Left ventricle myocardium superior (tissue), 1 donor: ENCODE results near the gene SEC61B. TPM values are rescaled to one million over a fixed set of nuclear protein-coding genes. Genes with fewer than 3 reads are reported as not detected.
"Not testable (repeated sequence)": the region's sequence is repeated elsewhere in the genome, so short reads cannot be mapped to it uniquely, and the experiment has no call there.

Experiments
- ATAC-seq: fragments of 200-7000 bp; cut with Tn5 transposase; one replicate; pipeline ENCODE4 v1.9.1; 2020; ENCODE audit warnings: mild to moderate bottlenecking, moderate library complexity
- DNase-seq: peaks from one replicate; pipeline ENCODE4 v3.0.0-alpha.2; 2020
- intact Hi-C: fragments of 100-400 bp; cut with micrococcal nuclease; formaldehyde crosslinking; loops from one replicate; pipeline ENCODE4 v1.11.0; 2022
- total RNA-seq: library from RNA; stranded (reverse); fragmentation: NEBNext Ultra II Directional; extraction: Animal tissue kit (Norgen Biotek cat#: 25700); gene quantifications from one replicate; pipeline ENCODE4 v1.2.1, GENCODE V29; 2021
- donor health status: DM: no; HTN: yes; CAD: no; lungs with severe emphysema.

SEC61B gene
- total RNA-seq, 1 donor from 2014 or later = 46.7 TPM

DNA sequence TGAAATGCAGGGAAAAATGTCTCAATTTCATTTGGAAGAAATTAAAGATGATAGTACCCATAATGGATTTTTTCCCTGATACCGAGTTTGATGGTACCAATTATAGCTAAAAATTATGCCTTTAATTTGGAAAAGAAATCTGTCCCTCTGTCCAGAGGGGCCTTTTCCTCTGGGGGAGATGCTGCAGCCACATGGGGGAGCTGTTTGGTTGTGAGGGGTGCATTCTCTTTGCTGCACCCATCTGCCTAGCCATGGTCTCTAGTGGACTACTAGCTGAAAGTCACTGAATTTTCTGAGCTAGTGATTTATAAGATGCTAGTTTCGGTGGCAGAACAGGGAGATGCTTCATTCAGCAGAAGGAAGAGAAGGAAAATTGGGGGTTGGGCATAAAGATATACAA lies 9.6 kb downstream of the SEC61B start:
- DNase-seq = no peak
- ATAC-seq = peak; percentile 61
- intact Hi-C loops = no loop called here

DNA sequence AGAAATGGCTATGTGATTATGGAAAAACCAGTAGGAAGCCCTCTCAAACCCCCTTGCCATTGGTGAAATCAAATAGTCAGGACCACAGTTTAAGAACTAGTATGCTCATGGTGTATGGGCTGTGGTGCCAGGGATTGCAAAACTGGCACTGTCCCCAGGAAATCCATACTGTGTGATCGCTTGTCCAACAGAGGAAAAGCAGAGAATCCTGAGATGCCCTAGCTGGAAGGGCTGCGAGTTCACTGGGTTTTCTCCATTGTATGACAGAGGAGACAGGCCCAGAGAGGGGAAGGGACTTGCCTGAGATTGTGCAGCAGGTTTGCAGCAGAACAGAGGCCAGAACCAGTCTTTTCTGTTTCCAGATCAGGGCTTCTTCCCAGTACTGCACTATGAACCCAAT lies 12.5 kb downstream of the SEC61B start:
- peak; percentile 72 for ATAC-seq
- intact Hi-C loops = no loop called here
- DNase-seq = no peak

DNA sequence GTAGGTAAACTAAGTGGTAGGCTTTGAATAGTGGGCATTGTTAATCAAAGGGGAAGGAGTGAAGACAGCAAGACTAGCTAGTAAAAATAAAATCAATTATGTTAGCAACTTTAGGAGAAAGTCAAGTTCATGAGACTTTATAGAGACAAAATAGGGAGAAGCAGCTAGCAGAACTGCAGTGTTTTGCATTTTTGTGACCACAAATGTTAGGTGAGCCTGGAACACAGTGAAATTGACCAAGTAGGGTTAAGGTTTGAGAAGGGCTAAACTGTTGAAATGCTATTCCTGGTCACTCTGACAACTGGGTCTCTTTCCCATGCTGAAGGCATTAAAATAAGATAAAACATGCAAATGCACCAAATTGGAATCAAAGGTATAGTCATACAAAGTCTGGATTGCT lies 13.0 kb downstream of the SEC61B start:
- intact Hi-C loops = no loop called here
- DNase-seq = no peak
- ATAC-seq = no peak

DNA sequence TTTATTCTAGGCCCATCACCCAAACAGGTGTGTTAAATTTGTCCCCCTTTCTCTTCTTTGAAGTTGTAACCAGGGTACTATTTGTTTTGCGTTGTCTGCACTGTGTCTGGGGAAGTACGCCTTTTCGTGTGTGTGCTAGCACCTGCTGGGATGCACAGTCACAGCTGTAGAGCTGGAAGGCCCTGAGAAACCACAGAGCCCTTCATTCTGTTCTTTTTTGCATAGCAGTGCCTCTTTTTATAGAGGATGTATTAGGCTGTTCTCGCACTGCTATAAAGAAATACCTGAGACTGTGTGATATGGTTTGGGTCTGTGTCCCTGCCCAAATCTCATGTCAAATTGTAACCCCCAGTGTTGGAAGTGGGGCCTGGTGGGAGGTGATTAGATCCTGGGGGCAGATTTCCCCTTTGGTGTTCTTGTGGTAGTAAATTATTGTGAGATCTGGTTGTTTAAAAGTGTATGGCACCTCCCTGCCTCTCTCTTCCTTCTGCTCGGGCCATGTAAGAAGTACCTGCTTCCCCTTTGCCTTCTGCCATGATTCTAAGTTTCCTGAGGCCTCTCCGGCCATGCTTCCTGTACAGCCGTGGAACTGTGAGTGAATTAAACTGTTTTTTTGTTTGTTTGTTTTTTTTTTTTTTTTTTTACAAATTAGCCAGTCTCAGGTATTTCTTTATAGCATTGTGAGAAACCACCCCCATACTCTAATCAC lies 14.0 kb downstream of the SEC61B start:
- intact Hi-C loops = no loop called here
- DNase-seq (no peak), ATAC-seq (no peak)

DNA sequence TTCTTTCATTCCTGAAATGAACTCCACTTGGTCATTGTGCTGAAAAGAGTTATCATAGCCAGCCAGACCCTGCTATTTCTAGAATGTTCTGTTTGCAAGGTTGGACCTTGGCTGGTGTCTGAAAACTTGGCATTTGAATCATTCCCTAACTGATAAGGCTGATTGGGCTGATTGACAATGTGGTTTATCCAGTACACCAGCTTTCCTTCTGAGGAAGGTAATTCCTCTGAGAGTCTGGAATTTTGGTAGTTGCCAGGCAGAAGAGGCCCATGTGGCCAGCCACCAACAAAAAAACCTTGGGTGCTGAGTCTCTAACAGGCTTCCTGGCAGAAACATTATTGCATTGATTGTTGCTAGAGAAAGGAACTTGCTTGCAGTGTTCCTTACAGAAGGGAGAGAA lies 15.3 kb downstream of the SEC61B start:
- ATAC-seq = no peak
- intact Hi-C loops = no loop called here
- no peak for DNase-seq

DNA sequence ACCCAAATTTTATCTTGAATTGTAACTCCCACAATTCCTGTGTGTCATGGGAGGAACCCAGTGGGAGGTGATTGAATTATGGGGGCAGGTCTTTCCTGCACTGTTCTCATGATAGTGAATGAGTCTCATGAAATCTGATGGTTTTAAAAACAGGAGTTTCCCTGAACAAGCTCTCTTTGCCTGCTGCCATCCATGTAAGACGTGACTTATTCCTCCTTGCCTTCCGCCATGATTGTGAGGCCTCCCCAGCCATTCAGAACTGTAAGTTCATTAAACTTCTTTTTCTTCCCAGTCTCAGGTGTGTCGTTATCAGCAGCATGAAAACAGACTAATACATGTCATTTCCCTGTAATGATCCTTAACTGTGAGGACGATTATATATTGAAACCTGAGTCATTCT lies 15.8 kb downstream of the SEC61B start:
- intact Hi-C loops, ATAC-seq, DNase-seq: not testable (repeated sequence)

DNA sequence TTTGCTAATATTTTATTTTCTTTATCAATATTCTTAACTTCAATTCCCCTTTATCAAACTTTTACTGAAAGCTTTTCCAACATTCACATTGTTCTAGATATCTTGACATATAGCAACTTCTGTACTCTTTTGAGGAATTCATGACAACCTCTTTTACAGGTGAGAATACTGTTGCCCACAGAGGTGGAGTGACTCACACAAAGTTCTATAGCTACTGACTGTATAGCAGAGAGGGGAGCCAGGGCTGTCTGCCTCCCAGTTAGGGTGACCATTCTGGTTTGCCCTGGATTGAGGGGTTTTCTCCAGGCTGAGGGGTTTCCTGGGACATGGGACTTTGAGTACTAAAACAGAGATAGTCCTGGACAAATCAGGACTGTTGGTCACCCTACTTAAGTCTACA lies 16.2 kb downstream of the SEC61B start:
- DNase-seq (no peak), ATAC-seq (no peak)
- intact Hi-C loops = no loop called here

DNA sequence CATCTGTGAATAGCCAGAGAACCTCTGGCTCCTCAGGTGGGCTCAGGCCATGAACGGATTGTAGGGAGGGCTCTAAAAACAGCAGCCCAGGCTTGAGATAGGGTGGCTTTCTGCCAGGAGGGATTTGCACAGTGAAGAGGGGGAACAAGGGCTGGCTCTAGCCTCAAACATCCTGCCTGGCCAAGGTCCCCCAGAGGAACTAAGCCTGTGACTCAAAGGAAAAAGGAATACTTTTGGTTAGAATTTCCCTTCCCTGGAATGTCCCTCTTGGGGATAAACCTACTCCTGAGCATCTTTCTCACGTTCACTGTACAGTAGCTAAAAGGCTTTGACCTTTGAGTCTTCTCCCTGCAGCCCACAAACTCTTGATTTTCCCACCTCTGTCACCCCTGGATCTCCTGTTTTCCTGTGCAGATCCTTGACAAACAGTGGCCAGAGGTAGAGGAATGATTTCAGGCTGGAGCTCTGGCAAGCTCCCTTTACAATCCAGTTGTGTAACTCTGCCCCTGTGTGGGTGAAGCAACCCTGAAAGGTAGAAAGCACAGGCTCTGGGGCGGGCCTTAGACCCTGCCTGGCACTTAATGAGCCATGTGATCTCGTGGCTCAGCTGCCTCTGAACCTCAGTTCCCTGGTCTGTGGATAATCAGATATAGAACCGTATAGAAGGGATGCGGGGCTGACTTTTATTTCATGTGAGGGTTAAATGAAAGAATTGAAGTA lies 17.4 kb downstream of the SEC61B start:
- DNase-seq (no peak), ATAC-seq (peak; percentile 68)
- intact Hi-C loops = no loop called here

DNA sequence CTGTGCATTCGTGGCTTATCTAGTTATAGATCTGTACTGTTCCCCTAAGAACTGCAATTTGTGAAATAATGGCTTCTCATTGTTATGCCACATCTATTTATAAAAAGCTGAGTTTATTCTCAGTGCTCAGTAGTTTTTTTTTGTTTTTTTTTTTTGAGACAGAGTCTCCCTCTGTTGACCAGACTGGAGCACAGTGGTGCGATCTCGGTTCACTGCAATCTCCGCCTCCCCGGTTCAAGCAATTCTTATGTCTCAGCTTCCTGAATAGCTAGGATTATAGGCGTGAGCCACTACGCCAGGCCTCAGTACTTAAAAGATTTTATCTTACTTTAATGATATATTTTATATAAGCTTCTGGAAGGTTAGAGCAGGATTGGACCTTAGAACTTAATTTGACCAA lies 19.0 kb downstream of the SEC61B start:
- no peak for ATAC-seq
- intact Hi-C loops = no loop called here
- DNase-seq = no peak

DNA sequence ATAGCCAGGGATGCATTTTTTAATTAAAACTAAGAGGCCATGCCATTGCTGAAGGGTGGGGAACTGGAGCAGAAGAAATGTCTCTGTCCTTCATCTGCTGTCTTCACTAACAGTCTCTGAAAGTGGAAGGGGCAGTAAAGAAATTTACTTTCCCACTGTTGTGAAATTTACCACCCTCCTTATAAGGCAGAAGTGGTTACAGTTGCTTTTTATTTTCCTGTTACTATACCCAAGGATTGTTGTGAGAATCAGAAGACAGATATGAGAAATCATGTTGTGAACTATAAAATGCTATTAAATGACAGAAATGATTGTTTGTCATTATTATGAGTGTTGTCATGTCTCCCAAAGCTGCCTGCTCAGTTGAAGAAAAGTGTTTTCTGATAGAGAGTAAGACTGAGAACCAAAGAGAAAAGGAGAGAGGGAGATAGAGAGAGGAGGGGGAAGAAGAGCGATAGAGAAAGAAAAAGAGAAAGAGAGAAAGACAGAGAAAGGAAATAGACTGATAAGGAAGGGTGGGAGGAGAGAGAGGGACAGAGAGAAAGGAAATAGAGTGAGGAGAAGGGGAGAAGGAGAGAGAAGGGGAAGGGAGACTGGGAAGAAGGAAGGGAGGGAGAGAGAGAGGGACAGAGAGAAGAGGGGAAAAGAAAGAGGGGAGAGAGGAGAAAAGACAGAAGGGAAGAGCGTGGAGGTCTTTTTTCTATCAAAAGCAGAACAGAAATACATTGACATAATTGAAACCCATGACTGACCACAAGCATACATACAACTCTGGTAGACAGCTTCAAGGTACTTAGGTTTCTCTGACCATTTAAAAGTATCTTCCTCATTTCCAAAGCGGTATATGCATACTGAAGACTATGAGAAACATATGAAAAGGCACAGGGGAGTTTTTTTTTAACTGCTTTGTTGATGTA lies 22.5 kb downstream of the SEC61B start:
- intact Hi-C loops = no loop called here

DNA sequence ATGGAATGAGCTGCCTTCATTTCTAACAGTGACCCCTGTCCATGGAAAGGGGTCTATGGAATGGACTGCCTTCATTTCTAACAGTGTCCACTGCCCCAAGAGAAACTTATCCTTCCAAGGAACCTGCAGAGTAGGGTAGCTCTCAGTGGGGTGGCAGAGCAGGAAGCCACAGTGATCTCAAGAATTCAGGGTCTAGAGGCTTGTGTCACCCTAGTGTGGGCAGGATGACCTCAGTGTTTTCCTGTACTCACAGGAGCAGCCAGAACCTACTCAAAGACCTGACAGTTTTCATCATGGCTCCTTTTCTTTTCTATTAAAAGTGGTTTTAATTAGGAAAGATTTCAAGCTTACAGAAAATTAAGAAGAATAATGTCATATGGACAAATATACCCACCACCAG lies 27.5 kb downstream of the SEC61B start:
- DNase-seq = no peak
- intact Hi-C loops = no loop called here
- ATAC-seq = no peak

More for the DNA sequence above, 22.5 kb downstream of the SEC61B start:
- ATAC-seq (no peak), DNase-seq (no peak)

DNA sequence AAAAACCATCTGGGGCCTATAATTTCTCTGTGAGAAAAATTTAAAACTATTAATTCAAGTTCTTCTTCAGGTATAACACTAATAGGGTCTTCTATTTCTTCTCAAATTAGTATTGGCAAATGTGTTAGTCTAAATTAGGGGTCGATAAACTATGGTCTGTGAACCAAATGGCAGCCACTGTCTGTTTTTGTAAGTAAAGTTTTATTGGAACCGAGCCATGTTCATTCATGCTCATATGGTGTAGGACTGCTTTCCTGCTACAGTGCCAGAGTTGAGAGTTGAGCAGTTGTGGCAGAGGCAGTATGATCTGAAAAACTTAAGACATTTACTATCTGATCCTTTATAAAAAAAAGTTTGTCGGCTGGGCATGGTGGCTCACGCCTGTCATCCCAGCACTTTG lies 29.1 kb downstream of the SEC61B start:
- intact Hi-C loops = no loop called here
- DNase-seq (no peak), ATAC-seq (no peak)

DNA sequence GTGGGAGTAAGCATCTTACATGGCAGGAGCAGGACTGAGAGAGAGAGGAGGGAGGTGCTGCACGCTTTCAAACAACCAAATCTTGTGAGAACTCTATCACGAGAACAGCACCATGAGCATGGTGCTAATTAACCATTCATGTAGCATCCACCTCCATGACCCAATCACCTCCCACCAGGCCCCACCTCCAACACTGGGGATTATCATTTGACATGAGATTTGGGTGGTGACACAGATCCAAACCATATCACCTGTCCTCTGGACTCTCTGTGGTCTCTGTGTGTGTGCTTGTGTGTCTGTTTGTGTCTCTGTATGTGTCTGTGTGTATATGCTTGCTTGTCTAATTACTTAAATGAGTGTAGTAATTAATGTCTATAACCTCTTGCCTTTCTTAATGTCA lies 31.1 kb downstream of the SEC61B start:
- ATAC-seq (no peak), DNase-seq (no peak)
- intact Hi-C loops = no loop called here

DNA sequence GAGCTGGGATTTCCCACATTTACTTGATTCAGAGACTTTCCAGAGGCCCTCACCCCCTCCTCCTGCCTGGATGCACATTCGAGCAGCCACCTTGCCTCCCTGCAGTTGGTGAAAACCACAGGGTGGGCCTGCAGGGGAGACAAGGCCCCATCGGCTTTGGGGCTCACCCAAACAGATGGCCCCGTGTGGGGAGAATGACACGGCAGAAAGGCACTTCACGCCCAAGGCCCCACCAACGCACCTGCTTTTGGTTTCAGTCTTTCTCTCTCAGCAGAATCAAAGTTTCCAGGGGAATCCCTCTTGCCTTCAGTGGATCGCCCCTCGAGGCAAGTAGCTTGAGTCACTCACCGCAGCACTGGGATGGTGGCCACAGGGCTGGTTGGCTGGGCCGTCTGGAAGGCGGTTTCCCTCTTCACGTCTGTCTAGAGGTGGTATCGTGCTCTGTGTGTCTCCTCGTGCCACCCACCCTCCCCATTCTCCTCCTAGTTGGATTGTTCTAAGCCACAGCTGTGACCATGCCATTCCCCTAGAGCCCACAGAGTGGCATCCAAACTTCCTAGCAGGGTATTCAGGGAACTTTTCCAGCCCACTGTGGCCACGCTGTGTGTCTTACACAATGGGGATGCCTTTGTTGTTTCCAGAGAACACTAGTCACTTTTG lies 31.8 kb downstream of the SEC61B start:
- ATAC-seq (no peak), DNase-seq (no peak)
- intact Hi-C loops = no loop called here

DNA sequence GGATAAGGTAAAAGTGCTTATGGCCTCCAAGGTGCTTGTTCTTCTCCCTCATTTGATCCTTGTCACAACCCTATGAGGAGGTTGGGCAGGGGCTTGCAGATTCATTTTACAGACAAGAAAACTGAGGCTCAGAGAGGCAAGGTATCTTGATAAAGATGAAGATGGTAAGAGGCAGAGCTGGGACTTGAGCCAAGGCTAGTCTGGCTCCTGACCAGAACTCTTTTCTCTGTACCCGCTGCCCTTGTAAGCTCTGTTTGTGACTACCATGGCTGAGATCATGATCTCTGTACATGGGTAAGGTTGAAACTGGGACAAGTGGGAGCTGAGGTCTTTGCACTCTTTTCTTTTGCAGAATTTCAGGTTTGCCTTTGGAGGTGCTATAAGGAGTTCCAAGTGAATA lies 33.6 kb downstream of the SEC61B start:
- ATAC-seq (no peak), DNase-seq (no peak)
- intact Hi-C loops = no loop called here

DNA sequence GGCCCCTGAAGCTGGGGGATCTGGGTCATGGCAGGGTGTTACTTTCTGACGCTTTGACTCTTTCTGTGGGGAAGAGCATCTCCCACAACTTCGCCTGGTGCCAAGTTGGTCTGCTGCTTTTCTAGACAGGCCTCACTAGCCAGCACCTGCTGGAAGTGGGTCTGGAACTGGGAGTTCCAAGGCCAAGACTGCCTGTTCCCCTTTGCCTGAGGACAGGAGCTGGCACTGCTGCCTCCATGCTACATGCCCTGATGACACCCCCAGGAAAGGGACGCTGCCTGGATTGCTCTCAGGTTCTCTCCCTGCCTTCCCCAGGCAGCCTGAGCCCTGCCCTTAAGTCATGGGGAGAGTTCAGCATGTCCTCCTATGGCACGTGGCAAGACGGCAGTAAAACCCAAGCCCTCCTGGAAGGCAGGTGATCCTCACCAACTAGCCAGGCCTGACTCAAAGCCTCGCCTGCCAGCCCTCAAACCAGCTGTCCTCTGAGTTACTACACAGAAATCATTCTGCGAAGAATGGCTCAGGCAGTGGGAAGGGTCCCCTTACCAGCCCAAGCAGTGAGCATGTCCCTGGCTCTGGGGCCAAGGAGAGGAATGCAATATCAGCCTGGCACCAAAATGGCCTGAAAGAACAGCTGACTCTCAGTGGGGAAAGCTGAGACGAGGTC lies 35.8 kb downstream of the SEC61B start:
- DNase-seq (no peak), ATAC-seq (no peak)
- intact Hi-C loops = no loop called here

DNA sequence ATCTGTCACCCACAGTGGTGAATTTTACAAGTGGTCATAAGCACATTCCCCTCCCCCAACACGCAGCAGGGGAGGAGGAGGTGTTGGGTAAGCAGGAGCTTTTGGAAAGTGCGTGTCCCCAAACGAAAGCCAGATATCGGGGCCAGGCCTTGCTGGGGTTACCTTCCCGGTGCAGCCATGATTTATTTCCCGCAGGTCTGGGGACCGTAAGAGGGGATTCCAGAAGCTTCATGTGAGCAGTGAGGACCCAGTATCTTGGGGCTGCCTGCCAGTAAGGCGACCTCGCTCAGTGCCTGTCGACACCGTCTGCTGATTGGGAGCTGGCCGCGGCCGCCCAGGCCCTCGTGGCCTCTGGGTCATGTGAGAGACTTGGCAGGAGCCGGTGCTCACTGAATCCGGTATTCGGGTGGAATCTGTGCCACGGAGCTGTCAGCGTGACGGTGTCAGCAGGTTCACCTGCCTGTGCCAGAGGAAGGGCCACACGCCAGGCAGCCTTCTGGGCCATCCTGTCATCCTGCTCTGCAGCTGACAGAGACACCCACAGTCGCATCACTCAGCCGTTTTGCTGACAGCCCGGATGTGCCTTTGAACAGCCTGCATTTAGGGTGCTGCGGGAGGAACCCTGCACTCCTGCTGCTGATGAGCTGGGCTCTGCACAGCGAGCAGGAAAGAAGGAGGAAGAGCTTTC lies 37.3 kb downstream of the SEC61B start:
- intact Hi-C loops = no loop called here
- DNase-seq (peak; percentile 94), ATAC-seq (peak; percentile 97)

DNA sequence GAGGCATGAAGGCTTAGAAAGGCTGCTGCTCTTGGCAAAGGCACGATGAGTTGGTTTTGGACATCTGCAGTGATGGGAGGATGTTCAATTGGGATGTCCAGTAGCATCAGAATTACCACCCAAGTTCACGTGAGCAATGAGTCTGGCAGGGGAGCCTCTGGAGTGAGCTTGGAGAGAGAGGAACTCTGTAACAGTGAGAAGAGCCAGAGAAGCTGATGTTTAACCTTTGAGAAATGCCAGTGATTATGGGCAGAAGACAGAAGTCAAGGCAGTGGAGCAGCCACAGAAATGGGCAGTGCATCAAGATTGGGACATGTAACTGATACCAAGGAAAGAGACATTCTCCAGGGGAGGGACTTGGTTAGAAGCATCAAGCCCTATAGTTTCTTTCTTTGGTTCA lies 39.8 kb downstream of the SEC61B start:
- ATAC-seq (no peak), DNase-seq (no peak)
- intact Hi-C loops = no loop called here
